ENCODE measurements around the gene GALNT12. TPM values are rescaled to one million over a fixed set of nuclear protein-coding genes. Genes with fewer than 3 reads are reported as not detected.

Gene GALNT12
- total RNA-seq, 1 experiment from 2014 or later, result 3.3 TPM

GRCh38 chr9:98856982-98857381 is 49.5 kb downstream of the GALNT12 start:
- in situ Hi-C loops (cut with HindIII; ENCODE audit: low pct_unique_long_range_greater_than_20kb, low sequenced_read_pairs) (no loop called here), intact Hi-C loops (cut with micrococcal nuclease; ENCODE audit: unreplicated experiment) (no loop called here)
- H3K27ac ChIP-seq (ENCODE audit: low read length), result no peak overlapping the region
- no peaks in the 10 kb centered on the region for H3K4me1 ChIP-seq (ENCODE audit: control insufficient read depth, insufficient read depth, low read length)
- no TSS peak for BruUV-seq (replicated peaks)
- POLR2A ChIA-PET, result interaction anchor here (0.8 kb wide), 1 partner anchor 276 kb away, joined by 3 read pairs; no protein-coding TSS in a partner anchor
- H3K4me3 ChIP-seq (ENCODE audit: low read depth in 2 of 2, low read length in 2 of 2), result no peak overlapping the region
- TF ChIP-seq SIN3A (IDR thresholded peaks at IDR 0.05; ENCODE audit: borderline replicate concordance, insufficient read depth, low read depth, low read length), result no peak
- no peak for TF ChIP-seq CTCF (IDR thresholded peaks at IDR 0.05)
- TF ChIP-seq REST (IDR thresholded peaks at IDR 0.05; ENCODE audit: insufficient read depth in 1 of 2, low read depth in 2 of 2, low read length in 1 of 2), result no peak
- no peak for TF ChIP-seq POLR2AphosphoS5 (IDR thresholded peaks at IDR 0.05; ENCODE audit: low read depth, low read length)
- TF ChIP-seq TCF7L2 (IDR thresholded peaks at IDR 0.05; ENCODE audit: low read depth, low read length), result no peak
- CTCF ChIA-PET, result interaction anchor here (0.6 kb wide), 1 partner anchor 407 kb away, joined by 3 read pairs; no protein-coding TSS in a partner anchor
- H3K27me3 ChIP-seq (ENCODE audit: control insufficient read depth, insufficient read depth, low read length), result no peaks in the 10 kb centered on the region
- no peaks in the 10 kb centered on the region for H3K9me3 ChIP-seq (ENCODE audit: control insufficient read depth, insufficient read depth, low read depth, low read length)
- ATAC-seq, result no peak
- no peak for DNase-seq (ENCODE audit: low read depth, low spot score)
- no peaks in the 10 kb centered on the region for H3K36me3 ChIP-seq (ENCODE audit: control insufficient read depth, insufficient read depth, low read length)

GRCh38 chr9:98859941-98860340 is 52.5 kb downstream of the GALNT12 start:
- ChIA-PET CTCF (no interaction called here), POLR2A (no interaction called here)
- Histone ChIP-seq H3K4me3 (ENCODE audit: low read depth in 2 of 2, low read length in 2 of 2) (no peak overlapping the region), H3K4me1 (ENCODE audit: control insufficient read depth, insufficient read depth, low read length) (no peaks in the 10 kb centered on the region), H3K27ac (ENCODE audit: low read length) (no peak overlapping the region), H3K27me3 (ENCODE audit: control insufficient read depth, insufficient read depth, low read length) (no peaks in the 10 kb centered on the region), H3K36me3 (ENCODE audit: control insufficient read depth, insufficient read depth, low read length) (no peaks in the 10 kb centered on the region), H3K9me3 (ENCODE audit: control insufficient read depth, insufficient read depth, low read depth, low read length) (no peaks in the 10 kb centered on the region)
- TF ChIP-seq REST (IDR thresholded peaks at IDR 0.05; ENCODE audit: insufficient read depth in 1 of 2, low read depth in 2 of 2, low read length in 1 of 2) (no peak), SIN3A (IDR thresholded peaks at IDR 0.05; ENCODE audit: borderline replicate concordance, insufficient read depth, low read depth, low read length) (no peak), CTCF (IDR thresholded peaks at IDR 0.05) (no peak), TCF7L2 (IDR thresholded peaks at IDR 0.05; ENCODE audit: low read depth, low read length) (no peak), POLR2AphosphoS5 (IDR thresholded peaks at IDR 0.05; ENCODE audit: low read depth, low read length) (no peak)
- ATAC-seq (no peak), DNase-seq (ENCODE audit: low read depth, low spot score) (no peak)
- in situ Hi-C loops (cut with HindIII; ENCODE audit: low pct_unique_long_range_greater_than_20kb, low sequenced_read_pairs), result no loop called here
- intact Hi-C loops (cut with micrococcal nuclease; ENCODE audit: unreplicated experiment), result loop anchor here (5.0 kb wide), 1 partner anchor 137 kb away; no protein-coding TSS in a partner anchor
- BruUV-seq (replicated peaks), result no TSS peak
